ENCODE results near the gene TBC1D24. TPM values are rescaled to one million over a fixed set of nuclear protein-coding genes. Genes with fewer than 3 reads are reported as not detected.
"Not testable (repeated sequence)": the region's sequence is repeated elsewhere in the genome, so short reads cannot be mapped to it uniquely, and the experiment has no call there.

TBC1D24 gene
- total RNA-seq (1 to 10 TPM; 4.4 to 8.4 TPM), total RNA-seq (7.3 to 23.1 reads per million in 2 donors)

- H3K36me3 Mint-ChIP-seq (ENCODE audit: low read depth), result no peaks in the 10 kb centered on the region
- peaks cover 23% of the 10 kb centered on the region for H3K4me1 Mint-ChIP-seq
- no peak within 1 kb of the TSS for H3K27ac Mint-ChIP-seq
- ATAC-seq, result peak; percentile 64
- H3K27me3 Mint-ChIP-seq, result peaks cover 13% of the 10 kb centered on the region
- H3K9me3 ChIP-seq (ENCODE audit: control insufficient read depth, low read length, poor library complexity, severe bottlenecking), result no peaks in the 10 kb centered on the region
- peak; percentile 65 to 77 (median 71) for DNase-seq
- H3K4me3 Mint-ChIP-seq, result peak within 1 kb of the TSS; percentile 72
These were observed at the start of gene TBC1D24 for GRCh38 chr16:2474877-2475412. TSS of gene TBC1D24 (plus strand) at chr16:2475127. CDS start at chr16:2496149, 21,022 bp downstream.

GRCh38 chr16:2425825-2426430 lies 49.0 kb upstream of the TBC1D24 start:
- Mint-ChIP-seq H3K4me3 (no peak overlapping the region), H3K27me3 (no peaks in the 10 kb centered on the region), H3K27ac (no peak overlapping the region), H3K36me3 (ENCODE audit: low read depth) (no peaks in the 10 kb centered on the region), H3K4me1 (peaks cover 13% of the 10 kb centered on the region)
- H3K9me3 ChIP-seq (ENCODE audit: control insufficient read depth, low read length, poor library complexity, severe bottlenecking), result no peaks in the 10 kb centered on the region
- no peak for ATAC-seq
- no peak for DNase-seq

GRCh38 chr16:2426941-2427361 lies 48.0 kb upstream of the TBC1D24 start:
- Mint-ChIP-seq H3K4me1 (peaks cover 13% of the 10 kb centered on the region), H3K36me3 (ENCODE audit: low read depth) (no peaks in the 10 kb centered on the region), H3K27ac (no peak overlapping the region), H3K27me3 (no peaks in the 10 kb centered on the region), H3K4me3 (no peak overlapping the region)
- ATAC-seq (no peak), DNase-seq (no peak)
- H3K9me3 ChIP-seq (ENCODE audit: control insufficient read depth, low read length, poor library complexity, severe bottlenecking), result no peaks in the 10 kb centered on the region

DNA sequence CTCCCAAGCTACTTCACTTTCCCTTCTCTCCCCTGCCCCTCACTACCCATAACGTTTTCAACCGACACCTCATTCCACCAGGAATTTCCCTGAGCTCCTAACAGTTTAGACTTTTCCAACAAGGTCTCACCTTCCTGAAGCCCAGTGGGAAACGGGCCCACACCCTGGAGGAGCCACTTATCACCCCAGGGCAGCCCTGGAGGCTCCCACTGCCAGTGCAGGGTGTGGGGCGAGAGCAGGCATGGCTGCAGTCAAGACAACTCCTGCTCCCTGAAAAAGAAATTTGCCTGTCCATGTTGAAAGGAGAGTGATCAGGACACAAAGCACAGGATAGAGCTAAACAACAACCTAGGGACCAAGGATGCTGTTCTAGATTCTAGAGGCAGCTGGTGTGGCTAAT lies 47.4 kb upstream of the TBC1D24 start:
- Mint-ChIP-seq H3K27ac (no peak overlapping the region), H3K4me1 (peaks cover 13% of the 10 kb centered on the region), H3K27me3 (no peaks in the 10 kb centered on the region), H3K4me3 (peak overlapping the region; percentile 92), H3K36me3 (ENCODE audit: low read depth) (no peaks in the 10 kb centered on the region)
- ATAC-seq, result no peak
- H3K9me3 ChIP-seq (ENCODE audit: control insufficient read depth, low read length, poor library complexity, severe bottlenecking), result no peaks in the 10 kb centered on the region
- DNase-seq, result no peak

DNA sequence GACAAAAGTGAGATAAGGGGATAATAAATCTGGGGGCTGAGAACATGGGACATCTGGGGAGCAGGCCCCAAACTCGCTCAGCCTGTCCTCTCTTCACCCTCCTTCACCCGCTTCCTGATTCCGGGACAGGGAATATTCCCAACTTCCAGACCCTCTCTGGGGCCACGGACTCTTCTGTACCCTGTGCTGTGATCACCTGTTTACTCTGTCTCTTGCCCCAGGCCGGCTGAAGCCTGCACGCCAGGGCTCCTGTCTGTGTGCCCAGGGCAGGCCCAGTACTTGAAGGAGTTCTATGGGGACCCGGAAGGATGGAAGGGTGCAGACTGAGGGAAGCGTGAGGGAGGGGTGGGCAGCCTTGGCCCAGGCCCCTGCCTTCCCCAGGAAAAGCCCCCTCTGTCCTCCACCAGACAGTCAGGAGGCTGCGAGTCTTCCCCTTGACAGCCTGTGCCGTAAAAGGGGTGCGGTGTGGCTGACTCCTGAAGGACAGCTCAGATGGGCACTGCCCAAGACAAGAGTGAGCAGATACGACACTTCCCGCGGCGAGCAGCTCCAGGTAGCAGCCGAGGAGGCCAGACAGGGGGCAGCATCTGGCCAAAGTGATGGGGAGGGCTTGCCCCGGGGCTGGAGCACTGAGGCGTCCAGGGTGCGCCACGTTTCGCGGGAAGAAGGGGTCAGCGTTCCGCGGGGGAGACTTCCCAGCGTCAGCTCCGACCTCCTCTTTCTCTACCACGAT lies 46.7 kb upstream of the TBC1D24 start:
- Mint-ChIP-seq H3K4me3 (peak overlapping the region; percentile 92), H3K36me3 (ENCODE audit: low read depth) (peaks cover 3% of the 10 kb centered on the region), H3K4me1 (peaks cover 13% of the 10 kb centered on the region), H3K27ac (no peak overlapping the region), H3K27me3 (no peaks in the 10 kb centered on the region)
- H3K9me3 ChIP-seq (ENCODE audit: control insufficient read depth, low read length, poor library complexity, severe bottlenecking), result no peaks in the 10 kb centered on the region
- ATAC-seq, result no peak
- DNase-seq, result no peak

DNA sequence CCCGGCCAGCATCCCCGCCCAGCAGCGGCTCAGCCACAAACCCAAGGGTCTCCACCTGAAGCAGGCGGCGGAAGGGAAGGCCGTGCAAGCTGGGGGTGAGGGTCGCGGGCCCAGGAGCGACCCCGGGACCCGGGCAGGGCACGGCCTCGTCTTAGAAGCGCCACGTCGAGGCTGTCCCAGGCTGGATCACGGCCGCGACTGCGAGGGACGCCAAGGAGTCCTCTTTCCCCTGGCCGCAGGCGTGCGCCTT lies 46.2 kb upstream of the TBC1D24 start:
- peaks cover 4% of the 10 kb centered on the region for H3K36me3 Mint-ChIP-seq (ENCODE audit: low read depth)
- no peak for ATAC-seq

GRCh38 chr16:2429034-2429770 lies 45.7 kb upstream of the TBC1D24 start, which contains the start of gene CCNF:
TSS of gene CCNF (plus strand) at chr16:2429447. CDS start at chr16:2429482, 35 bp downstream.
- peaks cover 4% of the 10 kb centered on the region for H3K36me3 Mint-ChIP-seq (ENCODE audit: low read depth)
- H3K27me3 Mint-ChIP-seq, result no peaks in the 10 kb centered on the region
- DNase-seq (peak; percentile 89 to 99 (median 98)), ATAC-seq (peak; percentile 97)
- peak within 1 kb of the TSS; percentile 84 for H3K27ac Mint-ChIP-seq
- H3K4me1 Mint-ChIP-seq, result peaks cover 13% of the 10 kb centered on the region
- H3K4me3 Mint-ChIP-seq, result peak within 1 kb of the TSS; percentile 92
- H3K9me3 ChIP-seq (ENCODE audit: control insufficient read depth, low read length, poor library complexity, severe bottlenecking), result no peaks in the 10 kb centered on the region

More for the DNA sequence above, 46.2 kb upstream of the TBC1D24 start:
- Mint-ChIP-seq H3K27ac (no peak overlapping the region), H3K27me3 (no peaks in the 10 kb centered on the region), H3K4me3 (peak overlapping the region; percentile 92), H3K4me1 (peaks cover 13% of the 10 kb centered on the region)
- no peaks in the 10 kb centered on the region for H3K9me3 ChIP-seq (ENCODE audit: control insufficient read depth, low read length, poor library complexity, severe bottlenecking)
- DNase-seq, result no peak

GRCh38 chr16:2429771-2430663 lies 44.9 kb upstream of the TBC1D24 start:
- peak overlapping the region; percentile 84 for H3K27ac Mint-ChIP-seq
- H3K27me3 Mint-ChIP-seq, result no peaks in the 10 kb centered on the region
- peaks cover 4% of the 10 kb centered on the region for H3K36me3 Mint-ChIP-seq (ENCODE audit: low read depth)
- DNase-seq (no peak), ATAC-seq (no peak)
- peaks cover 13% of the 10 kb centered on the region for H3K4me1 Mint-ChIP-seq
- H3K4me3 Mint-ChIP-seq, result peak overlapping the region; percentile 92
- H3K9me3 ChIP-seq (ENCODE audit: control insufficient read depth, low read length, poor library complexity, severe bottlenecking), result no peaks in the 10 kb centered on the region

- peaks cover 4% of the 10 kb centered on the region for H3K36me3 Mint-ChIP-seq (ENCODE audit: low read depth)
These were observed 42.6 kb upstream of the TBC1D24 start for GRCh38 chr16:2432286-2432685.

GRCh38 chr16:2432801-2433505 lies 42.0 kb upstream of the TBC1D24 start:
- no peak overlapping the region for H3K27ac Mint-ChIP-seq
- no peaks in the 10 kb centered on the region for H3K27me3 Mint-ChIP-seq
- H3K4me3 Mint-ChIP-seq, result no peak overlapping the region
- H3K4me1 Mint-ChIP-seq, result peaks cover 13% of the 10 kb centered on the region
- H3K9me3 ChIP-seq (ENCODE audit: control insufficient read depth, low read length, poor library complexity, severe bottlenecking), result no peaks in the 10 kb centered on the region
- ATAC-seq (no peak), DNase-seq (no peak)
- H3K36me3 Mint-ChIP-seq (ENCODE audit: low read depth), result peaks cover 4% of the 10 kb centered on the region

More at GRCh38 chr16:2432286-2432685, 42.6 kb upstream of the TBC1D24 start:
- Mint-ChIP-seq H3K4me3 (no peak overlapping the region), H3K27me3 (no peaks in the 10 kb centered on the region), H3K27ac (no peak overlapping the region), H3K4me1 (peaks cover 13% of the 10 kb centered on the region)
- ATAC-seq, result no peak
- no peaks in the 10 kb centered on the region for H3K9me3 ChIP-seq (ENCODE audit: control insufficient read depth, low read length, poor library complexity, severe bottlenecking)
- no peak for DNase-seq

GRCh38 chr16:2435236-2435635 lies 39.7 kb upstream of the TBC1D24 start:
- not testable (repeated sequence) for H3K4me3 Mint-ChIP-seq; H3K36me3 Mint-ChIP-seq (ENCODE audit: low read depth); H3K4me1 Mint-ChIP-seq; H3K27me3 Mint-ChIP-seq; H3K9me3 ChIP-seq (ENCODE audit: control insufficient read depth, low read length, poor library complexity, severe bottlenecking); ATAC-seq; DNase-seq; H3K27ac Mint-ChIP-seq

GRCh38 chr16:2436110-2436509 lies 38.8 kb upstream of the TBC1D24 start:
- Mint-ChIP-seq H3K27me3 (no peaks in the 10 kb centered on the region), H3K27ac (no peak overlapping the region), H3K4me1 (no peaks in the 10 kb centered on the region), H3K36me3 (ENCODE audit: low read depth) (peaks cover 4% of the 10 kb centered on the region), H3K4me3 (no peak overlapping the region)
- DNase-seq (no peak), ATAC-seq (no peak)
- no peaks in the 10 kb centered on the region for H3K9me3 ChIP-seq (ENCODE audit: control insufficient read depth, low read length, poor library complexity, severe bottlenecking)
